GM12801 (cell line): ENCODE measurements around the gene NAPA.

Source experiments
- TF ChIP-seq, protein P1 (sequence below): IDR thresholded peaks from one replicate; pipeline ENCODE4 v1.5.1; 2011; ENCODE audit warnings: control low read depth; ENCODE audit not compliant: insufficient read length; ENCODE audit errors: extremely low read depth

NAPA gene

DNA sequence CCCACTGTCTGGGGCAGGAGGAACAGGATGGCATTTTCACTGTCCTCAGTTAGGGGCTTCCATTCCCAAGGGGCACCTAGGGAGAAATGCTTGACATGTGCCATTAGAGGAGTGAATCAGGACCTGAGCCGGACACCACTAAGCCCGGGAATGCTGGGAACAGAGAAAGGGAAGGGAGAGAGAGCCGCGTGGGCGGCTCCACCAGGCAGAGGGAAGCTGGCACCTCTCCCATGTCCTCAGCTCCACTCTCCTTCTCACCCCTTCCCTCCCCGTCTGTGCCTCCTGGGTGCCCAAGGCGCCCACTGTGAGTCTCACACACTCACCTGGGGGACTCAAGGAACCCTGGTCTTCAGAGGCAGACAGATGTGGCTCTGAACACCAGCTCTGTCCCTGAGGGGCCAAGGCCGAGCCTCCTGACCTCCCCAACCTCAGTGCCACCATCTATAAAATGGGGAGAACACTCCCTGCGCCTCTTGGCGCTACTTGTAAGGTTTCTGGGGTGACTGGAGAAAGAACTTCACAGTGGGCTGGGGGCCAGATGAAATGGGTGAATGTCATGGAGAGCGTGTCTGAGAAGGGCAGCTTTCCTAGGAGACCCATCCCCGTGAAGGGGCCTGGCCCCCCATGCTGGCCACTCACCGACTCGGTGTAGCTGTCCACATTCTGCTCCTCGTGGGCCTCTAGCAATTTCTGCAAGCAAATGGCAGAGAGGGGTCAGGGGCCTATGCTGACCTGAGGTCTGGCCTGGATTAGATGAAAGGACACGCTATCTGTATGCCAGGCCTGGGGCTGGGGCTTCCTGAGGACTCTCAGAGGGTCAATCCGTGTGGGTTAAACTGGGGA lies 25.6 kb downstream of the NAPA start:
- TF ChIP-seq, protein P1, sequence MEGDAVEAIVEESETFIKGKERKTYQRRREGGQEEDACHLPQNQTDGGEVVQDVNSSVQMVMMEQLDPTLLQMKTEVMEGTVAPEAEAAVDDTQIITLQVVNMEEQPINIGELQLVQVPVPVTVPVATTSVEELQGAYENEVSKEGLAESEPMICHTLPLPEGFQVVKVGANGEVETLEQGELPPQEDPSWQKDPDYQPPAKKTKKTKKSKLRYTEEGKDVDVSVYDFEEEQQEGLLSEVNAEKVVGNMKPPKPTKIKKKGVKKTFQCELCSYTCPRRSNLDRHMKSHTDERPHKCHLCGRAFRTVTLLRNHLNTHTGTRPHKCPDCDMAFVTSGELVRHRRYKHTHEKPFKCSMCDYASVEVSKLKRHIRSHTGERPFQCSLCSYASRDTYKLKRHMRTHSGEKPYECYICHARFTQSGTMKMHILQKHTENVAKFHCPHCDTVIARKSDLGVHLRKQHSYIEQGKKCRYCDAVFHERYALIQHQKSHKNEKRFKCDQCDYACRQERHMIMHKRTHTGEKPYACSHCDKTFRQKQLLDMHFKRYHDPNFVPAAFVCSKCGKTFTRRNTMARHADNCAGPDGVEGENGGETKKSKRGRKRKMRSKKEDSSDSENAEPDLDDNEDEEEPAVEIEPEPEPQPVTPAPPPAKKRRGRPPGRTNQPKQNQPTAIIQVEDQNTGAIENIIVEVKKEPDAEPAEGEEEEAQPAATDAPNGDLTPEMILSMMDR, result no peak

- TF ChIP-seq, protein P1, result no peak
Measured at GRCh38 chr19:47487551-47488515, 27.0 kb downstream of the NAPA start.

DNA sequence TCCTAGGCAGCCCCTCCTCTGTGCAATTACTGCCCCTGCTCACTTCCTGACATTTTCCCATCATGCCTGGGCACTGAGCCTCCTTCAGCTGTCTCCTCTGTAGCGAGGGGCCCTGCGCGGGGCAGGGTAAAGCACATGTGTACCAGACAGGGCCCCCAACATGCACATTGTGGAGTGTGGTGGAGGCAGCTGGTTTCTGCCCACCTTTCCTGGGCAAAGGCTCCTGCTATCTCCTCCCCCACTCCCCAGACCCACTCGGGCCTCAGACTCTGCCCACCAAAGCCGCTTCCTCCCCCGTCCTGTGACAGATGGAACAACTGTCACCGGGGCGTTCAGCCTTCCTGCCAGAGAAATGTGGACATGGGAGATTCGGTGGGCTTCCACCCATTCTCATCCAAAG lies 28.0 kb downstream of the NAPA start:
- TF ChIP-seq, protein P1, result no peak

GRCh38 chr19:47485210-47485609 lies 29.7 kb downstream of the NAPA start:
- TF ChIP-seq, protein P1, result no peak

DNA sequence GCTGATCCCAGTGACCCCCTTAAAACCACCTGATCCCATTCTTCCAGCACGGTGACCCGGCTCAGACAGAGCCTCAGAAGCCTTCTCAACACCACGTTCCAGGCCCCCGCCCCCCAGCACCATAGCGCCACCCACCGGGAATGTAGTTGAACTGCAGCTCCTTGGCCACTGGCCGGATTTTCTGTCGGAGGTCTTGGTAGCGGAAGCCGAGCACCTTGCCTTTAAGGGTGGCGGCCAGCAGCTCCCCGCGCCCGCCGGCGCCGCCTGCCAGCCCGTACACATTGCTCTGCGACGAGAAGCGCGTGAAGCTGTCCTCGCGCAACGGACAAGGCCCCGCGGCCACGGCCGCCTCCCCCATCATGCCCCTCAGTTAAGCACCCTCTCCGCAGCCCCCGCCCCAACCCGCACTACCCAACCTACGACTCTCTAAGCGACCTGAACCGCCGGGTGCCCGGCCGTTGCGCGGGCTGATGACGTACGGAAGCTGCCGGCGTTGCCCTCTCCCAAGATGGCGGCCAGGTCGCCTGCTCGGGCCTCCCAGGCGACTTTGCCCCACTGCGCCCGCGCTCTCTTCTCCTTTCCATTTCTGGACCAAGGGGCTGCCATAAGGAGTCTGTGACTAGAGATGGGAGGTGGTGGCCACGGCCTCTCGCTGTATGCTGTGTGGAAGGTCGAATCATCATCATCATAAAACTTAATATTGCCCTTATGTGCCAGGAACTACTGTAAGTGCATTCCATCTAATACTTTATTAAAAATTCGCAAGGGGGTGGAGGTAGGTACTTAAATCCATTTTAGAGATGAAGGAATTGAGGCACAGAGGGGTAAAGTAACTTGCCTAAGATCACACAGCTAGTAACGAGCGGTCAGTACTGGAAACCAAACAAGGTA lies 30.8 kb downstream of the NAPA start, which contains the start of gene KPTN:
Gene KPTN (minus strand): TSS at position 420 of the 891 bp plus-strand sequence. CDS start 59 bp downstream, at position 361.
- TF ChIP-seq, protein P1, result no peak

- TF ChIP-seq, protein P1, result no peak
Measured at GRCh38 chr19:47483200-47483599, 31.7 kb downstream of the NAPA start.
